ENCODE results near the gene KRTAP5-3.

DNA sequence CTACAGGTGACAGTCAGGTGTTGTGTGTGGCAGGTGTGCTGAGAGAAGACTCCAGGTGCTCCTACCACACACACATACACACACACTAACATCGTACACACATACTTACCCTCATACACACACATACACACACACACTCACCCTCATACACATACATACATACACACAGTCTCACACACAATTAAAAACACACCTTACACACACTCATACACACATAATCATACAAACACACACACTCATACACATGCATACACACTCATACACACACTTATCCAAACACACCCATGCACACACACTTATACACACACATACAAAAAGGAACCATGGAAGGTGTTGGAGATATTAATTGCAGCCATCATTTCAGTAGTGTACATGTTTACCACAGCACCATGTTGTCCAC, 4.6 kb downstream of the KRTAP5-3 start:
- TF ChIP-seq SMAD1 (IDR thresholded peaks at IDR 0.05; ENCODE audit: low read depth, low read length, partially characterized antibody) = no peak
- TF ChIP-seq MYNN (IDR thresholded peaks at IDR 0.05) = no peak
- no peak for TF ChIP-seq MYNN (CRISPR knock-in tag; IDR thresholded peaks at IDR 0.05)
- TF ChIP-seq, protein P1, sequence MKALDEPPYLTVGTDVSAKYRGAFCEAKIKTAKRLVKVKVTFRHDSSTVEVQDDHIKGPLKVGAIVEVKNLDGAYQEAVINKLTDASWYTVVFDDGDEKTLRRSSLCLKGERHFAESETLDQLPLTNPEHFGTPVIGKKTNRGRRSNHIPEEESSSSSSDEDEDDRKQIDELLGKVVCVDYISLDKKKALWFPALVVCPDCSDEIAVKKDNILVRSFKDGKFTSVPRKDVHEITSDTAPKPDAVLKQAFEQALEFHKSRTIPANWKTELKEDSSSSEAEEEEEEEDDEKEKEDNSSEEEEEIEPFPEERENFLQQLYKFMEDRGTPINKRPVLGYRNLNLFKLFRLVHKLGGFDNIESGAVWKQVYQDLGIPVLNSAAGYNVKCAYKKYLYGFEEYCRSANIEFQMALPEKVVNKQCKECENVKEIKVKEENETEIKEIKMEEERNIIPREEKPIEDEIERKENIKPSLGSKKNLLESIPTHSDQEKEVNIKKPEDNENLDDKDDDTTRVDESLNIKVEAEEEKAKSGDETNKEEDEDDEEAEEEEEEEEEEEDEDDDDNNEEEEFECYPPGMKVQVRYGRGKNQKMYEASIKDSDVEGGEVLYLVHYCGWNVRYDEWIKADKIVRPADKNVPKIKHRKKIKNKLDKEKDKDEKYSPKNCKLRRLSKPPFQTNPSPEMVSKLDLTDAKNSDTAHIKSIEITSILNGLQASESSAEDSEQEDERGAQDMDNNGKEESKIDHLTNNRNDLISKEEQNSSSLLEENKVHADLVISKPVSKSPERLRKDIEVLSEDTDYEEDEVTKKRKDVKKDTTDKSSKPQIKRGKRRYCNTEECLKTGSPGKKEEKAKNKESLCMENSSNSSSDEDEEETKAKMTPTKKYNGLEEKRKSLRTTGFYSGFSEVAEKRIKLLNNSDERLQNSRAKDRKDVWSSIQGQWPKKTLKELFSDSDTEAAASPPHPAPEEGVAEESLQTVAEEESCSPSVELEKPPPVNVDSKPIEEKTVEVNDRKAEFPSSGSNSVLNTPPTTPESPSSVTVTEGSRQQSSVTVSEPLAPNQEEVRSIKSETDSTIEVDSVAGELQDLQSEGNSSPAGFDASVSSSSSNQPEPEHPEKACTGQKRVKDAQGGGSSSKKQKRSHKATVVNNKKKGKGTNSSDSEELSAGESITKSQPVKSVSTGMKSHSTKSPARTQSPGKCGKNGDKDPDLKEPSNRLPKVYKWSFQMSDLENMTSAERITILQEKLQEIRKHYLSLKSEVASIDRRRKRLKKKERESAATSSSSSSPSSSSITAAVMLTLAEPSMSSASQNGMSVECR (CRISPR knock-in tag; IDR thresholded peaks at IDR 0.05) = no peak

Measured in K562 (cell line).